ENCODE data around the gene ANGEL1. TPM values are rescaled to one million over a fixed set of nuclear protein-coding genes. Genes with fewer than 3 reads are reported as not detected.

Gene ANGEL1
- polyA plus RNA-seq, 1 donor, result 29.2 TPM

- Histone ChIP-seq H3K36me3 (ENCODE audit: control insufficient read depth, insufficient read depth, low read length) (no peaks in the 10 kb centered on the region), H3K4me1 (ENCODE audit: control insufficient read depth, insufficient read depth, low read length) (peaks cover 10% of the 10 kb centered on the region), H3K4me3 (ENCODE audit: low read length) (no peak overlapping the region), H3K9me3 (ENCODE audit: control insufficient read depth, low read depth, low read length) (no peaks in the 10 kb centered on the region), H3K27ac (ENCODE audit: low read length) (no peak overlapping the region), H3K27me3 (ENCODE audit: control insufficient read depth, insufficient read depth, low read length) (no peaks in the 10 kb centered on the region)
- DNase-seq, result no peak
- WGBS (ENCODE audit: insufficient coverage, low lambda C conversion rate), result no CpG with 5 or more reads among the region's 13 CpGs
Measured at GRCh38 chr14:76836029-76836630, 23.4 kb upstream of the ANGEL1 start.

- peak in 1 of 2 donors; percentile 67 for DNase-seq
- Histone ChIP-seq H3K4me3 (ENCODE audit: low read length) (no peak overlapping the region), H3K4me1 (ENCODE audit: control insufficient read depth, insufficient read depth, low read length) (peaks cover 10% of the 10 kb centered on the region), H3K9me3 (ENCODE audit: control insufficient read depth, low read depth, low read length) (no peaks in the 10 kb centered on the region), H3K36me3 (ENCODE audit: control insufficient read depth, insufficient read depth, low read length) (no peaks in the 10 kb centered on the region), H3K27ac (ENCODE audit: low read length) (no peak overlapping the region), H3K27me3 (ENCODE audit: control insufficient read depth, insufficient read depth, low read length) (no peaks in the 10 kb centered on the region)
- WGBS (ENCODE audit: insufficient coverage, low lambda C conversion rate), result 0% methylated on average over 2 of the region's 7 CpGs
Measured at GRCh38 chr14:76834241-76834661, 21.6 kb upstream of the ANGEL1 start.

DNA sequence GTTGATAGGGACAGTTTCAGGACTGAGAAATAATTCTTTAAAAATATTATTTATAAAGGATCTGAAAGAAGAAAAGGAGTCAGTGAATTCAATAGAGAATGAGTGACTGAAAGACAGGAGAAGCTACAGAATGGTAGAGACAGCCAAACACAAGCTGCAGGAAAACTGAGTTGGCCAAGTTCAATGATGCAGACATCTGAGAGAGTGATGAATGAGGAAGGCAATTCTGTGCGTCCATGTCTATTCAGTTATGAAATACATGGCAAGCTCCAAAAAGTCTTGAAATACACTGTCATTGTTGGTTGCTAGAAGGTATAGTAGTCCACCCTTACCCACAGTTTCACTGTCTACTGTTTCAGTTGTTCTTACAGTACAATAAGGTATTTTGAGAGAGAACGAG lies 20.3 kb upstream of the ANGEL1 start:
- WGBS (ENCODE audit: insufficient coverage, low lambda C conversion rate), result no CpG with 5 or more reads among the region's 2 CpGs
- Histone ChIP-seq H3K4me3 (ENCODE audit: low read length) (no peak overlapping the region), H3K36me3 (ENCODE audit: control insufficient read depth, insufficient read depth, low read length) (no peaks in the 10 kb centered on the region), H3K4me1 (ENCODE audit: control insufficient read depth, insufficient read depth, low read length) (peaks cover 10% of the 10 kb centered on the region), H3K27me3 (ENCODE audit: control insufficient read depth, insufficient read depth, low read length) (no peaks in the 10 kb centered on the region), H3K27ac (ENCODE audit: low read length) (no peak overlapping the region), H3K9me3 (ENCODE audit: control insufficient read depth, low read depth, low read length) (no peaks in the 10 kb centered on the region)
- DNase-seq, result no peak

DNA sequence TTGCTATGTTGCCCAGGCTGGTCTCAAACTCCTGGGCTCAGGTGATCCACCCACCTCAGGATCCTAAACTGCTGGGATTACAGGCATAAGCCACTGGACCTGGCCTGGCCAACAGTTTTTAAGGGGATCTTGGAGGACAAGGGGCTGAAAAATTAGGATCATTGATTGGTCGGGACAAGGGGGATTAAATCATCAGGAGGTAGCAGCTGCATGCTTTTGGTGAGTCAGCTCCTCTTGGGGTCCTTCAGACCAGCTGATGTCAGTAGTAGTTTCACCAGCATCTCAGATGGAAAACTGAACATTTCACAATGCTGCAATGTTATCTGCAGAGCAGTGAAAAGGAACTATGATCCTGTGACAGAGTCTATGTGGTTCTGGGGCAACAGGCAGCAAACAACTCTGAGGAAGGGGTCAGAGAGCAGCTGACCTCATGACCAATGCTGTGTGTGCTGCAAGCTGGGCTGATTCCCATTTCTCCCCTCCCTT lies 19.9 kb upstream of the ANGEL1 start:
- peaks cover 10% of the 10 kb centered on the region for H3K4me1 ChIP-seq (ENCODE audit: control insufficient read depth, insufficient read depth, low read length)
- H3K27ac ChIP-seq (ENCODE audit: low read length), result peak overlapping the region; percentile 51
- DNase-seq, result peak; percentile 72 to 83
- no CpG with 5 or more reads among the region's 1 CpG for WGBS (ENCODE audit: insufficient coverage, low lambda C conversion rate)
- H3K4me3 ChIP-seq (ENCODE audit: low read length), result no peak overlapping the region
- no peaks in the 10 kb centered on the region for H3K9me3 ChIP-seq (ENCODE audit: control insufficient read depth, low read depth, low read length)
- H3K36me3 ChIP-seq (ENCODE audit: control insufficient read depth, insufficient read depth, low read length), result no peaks in the 10 kb centered on the region
- H3K27me3 ChIP-seq (ENCODE audit: control insufficient read depth, insufficient read depth, low read length), result no peaks in the 10 kb centered on the region

DNA sequence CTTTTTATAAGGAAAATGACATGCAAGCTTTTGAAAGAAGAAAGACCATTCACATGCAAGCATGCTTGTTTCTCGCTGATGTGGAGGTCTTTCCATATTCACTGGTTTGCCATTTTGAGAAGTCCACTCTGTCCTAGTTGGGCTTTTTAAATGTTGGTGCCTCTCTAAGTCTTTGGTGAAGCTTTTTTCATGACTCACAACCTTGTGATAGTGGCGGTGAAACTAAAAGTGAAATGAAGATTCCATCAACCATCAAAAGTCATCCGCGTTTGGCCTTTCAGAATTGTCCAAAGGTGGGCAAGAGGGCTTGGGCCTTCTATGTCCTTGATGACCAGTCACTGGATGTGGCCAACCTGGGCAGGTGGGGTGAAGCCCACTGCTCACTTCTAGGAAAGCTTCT lies 17.9 kb upstream of the ANGEL1 start:
- H3K4me1 ChIP-seq (ENCODE audit: control insufficient read depth, insufficient read depth, low read length), result peaks cover 10% of the 10 kb centered on the region
- H3K9me3 ChIP-seq (ENCODE audit: control insufficient read depth, low read depth, low read length), result no peaks in the 10 kb centered on the region
- no peak overlapping the region for H3K27ac ChIP-seq (ENCODE audit: low read length)
- H3K27me3 ChIP-seq (ENCODE audit: control insufficient read depth, insufficient read depth, low read length), result no peaks in the 10 kb centered on the region
- no peak for DNase-seq
- H3K4me3 ChIP-seq (ENCODE audit: low read length), result no peak overlapping the region
- WGBS (ENCODE audit: insufficient coverage, low lambda C conversion rate), result no CpG with 5 or more reads among the region's 4 CpGs
- no peaks in the 10 kb centered on the region for H3K36me3 ChIP-seq (ENCODE audit: control insufficient read depth, insufficient read depth, low read length)

DNA sequence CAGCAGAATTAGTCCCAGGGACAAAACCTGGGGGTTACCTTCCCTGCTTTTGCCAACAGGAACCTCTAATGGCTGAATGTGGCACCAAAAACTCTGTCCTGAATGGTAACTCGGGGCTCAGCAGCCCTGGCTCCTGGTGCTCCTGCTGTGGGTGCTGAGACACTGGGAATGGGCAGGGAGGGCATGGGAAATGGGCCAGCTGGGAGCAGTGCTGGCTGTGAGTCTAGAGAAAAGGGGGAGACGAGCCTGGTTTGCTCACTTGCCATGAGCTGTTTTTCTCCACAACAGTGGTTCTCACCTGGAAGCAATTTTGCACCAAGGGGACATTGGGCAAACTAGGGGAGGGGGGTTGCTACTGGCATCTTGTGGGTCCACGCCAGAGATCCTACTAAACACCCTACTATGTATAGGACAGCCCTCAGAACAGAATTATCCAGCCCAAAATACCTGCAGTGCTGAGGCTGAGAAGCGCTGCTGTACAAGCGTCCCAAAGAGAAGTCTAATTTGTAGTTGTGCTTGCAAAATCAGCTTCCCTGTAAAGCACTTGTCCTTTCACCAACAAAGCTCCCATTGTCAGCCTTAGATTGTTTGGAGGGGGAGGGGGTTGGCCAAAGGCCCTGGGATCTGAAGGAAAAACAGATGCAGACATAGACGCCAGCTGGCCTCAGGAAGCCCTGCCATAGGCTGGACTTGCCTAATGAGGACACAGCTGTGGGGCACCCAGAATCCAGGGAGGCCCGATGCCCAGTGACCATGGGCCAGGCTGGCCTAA lies 17.2 kb upstream of the ANGEL1 start:
- no peaks in the 10 kb centered on the region for H3K9me3 ChIP-seq (ENCODE audit: control insufficient read depth, low read depth, low read length)
- no peaks in the 10 kb centered on the region for H3K36me3 ChIP-seq (ENCODE audit: control insufficient read depth, insufficient read depth, low read length)
- no peaks in the 10 kb centered on the region for H3K27me3 ChIP-seq (ENCODE audit: control insufficient read depth, insufficient read depth, low read length)
- DNase-seq, result peak; percentile 20 to 55
- peaks cover 8% of the 10 kb centered on the region for H3K4me1 ChIP-seq (ENCODE audit: control insufficient read depth, insufficient read depth, low read length)
- no CpG with 5 or more reads among the region's 7 CpGs for WGBS (ENCODE audit: insufficient coverage, low lambda C conversion rate)
- no peak overlapping the region for H3K4me3 ChIP-seq (ENCODE audit: low read length)
- peak overlapping the region; percentile 12 for H3K27ac ChIP-seq (ENCODE audit: low read length)

DNA sequence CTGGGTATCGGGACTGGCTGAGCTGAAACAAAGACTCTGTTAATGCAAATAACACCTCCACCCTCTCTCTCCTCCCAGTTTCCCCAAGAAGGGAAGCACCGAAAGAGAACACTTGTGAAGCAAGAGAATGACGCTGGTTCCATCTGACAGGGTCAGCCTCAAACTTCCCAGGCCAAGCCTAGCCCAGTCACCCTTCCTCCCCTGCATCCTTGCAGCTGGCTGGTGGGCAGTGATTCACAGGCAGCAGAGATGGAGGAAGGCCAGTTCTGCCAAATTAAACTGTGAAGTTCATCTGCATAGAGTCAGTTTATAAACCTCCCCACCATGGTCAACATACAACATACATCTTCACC lies 16.3 kb upstream of the ANGEL1 start:
- H3K4me3 ChIP-seq (ENCODE audit: low read length), result no peak overlapping the region
- no peak for DNase-seq
- WGBS (ENCODE audit: insufficient coverage, low lambda C conversion rate), result no CpG with 5 or more reads among the region's 3 CpGs
- peaks cover 3% of the 10 kb centered on the region for H3K4me1 ChIP-seq (ENCODE audit: control insufficient read depth, insufficient read depth, low read length)
- no peak overlapping the region for H3K27ac ChIP-seq (ENCODE audit: low read length)
- H3K9me3 ChIP-seq (ENCODE audit: control insufficient read depth, low read depth, low read length), result no peaks in the 10 kb centered on the region
- H3K27me3 ChIP-seq (ENCODE audit: control insufficient read depth, insufficient read depth, low read length), result no peaks in the 10 kb centered on the region
- no peaks in the 10 kb centered on the region for H3K36me3 ChIP-seq (ENCODE audit: control insufficient read depth, insufficient read depth, low read length)

GRCh38 chr14:76828339-76829012 lies 15.8 kb upstream of the ANGEL1 start:
- H3K9me3 ChIP-seq (ENCODE audit: control insufficient read depth, low read depth, low read length), result no peaks in the 10 kb centered on the region
- peaks cover 3% of the 10 kb centered on the region for H3K4me1 ChIP-seq (ENCODE audit: control insufficient read depth, insufficient read depth, low read length)
- H3K4me3 ChIP-seq (ENCODE audit: low read length), result no peak overlapping the region
- no peak for DNase-seq
- H3K27me3 ChIP-seq (ENCODE audit: control insufficient read depth, insufficient read depth, low read length), result no peaks in the 10 kb centered on the region
- WGBS (ENCODE audit: insufficient coverage, low lambda C conversion rate), result 100% methylated on average over 1 of the region's 17 CpGs
- H3K36me3 ChIP-seq (ENCODE audit: control insufficient read depth, insufficient read depth, low read length), result no peaks in the 10 kb centered on the region
- no peak overlapping the region for H3K27ac ChIP-seq (ENCODE audit: low read length)

DNA sequence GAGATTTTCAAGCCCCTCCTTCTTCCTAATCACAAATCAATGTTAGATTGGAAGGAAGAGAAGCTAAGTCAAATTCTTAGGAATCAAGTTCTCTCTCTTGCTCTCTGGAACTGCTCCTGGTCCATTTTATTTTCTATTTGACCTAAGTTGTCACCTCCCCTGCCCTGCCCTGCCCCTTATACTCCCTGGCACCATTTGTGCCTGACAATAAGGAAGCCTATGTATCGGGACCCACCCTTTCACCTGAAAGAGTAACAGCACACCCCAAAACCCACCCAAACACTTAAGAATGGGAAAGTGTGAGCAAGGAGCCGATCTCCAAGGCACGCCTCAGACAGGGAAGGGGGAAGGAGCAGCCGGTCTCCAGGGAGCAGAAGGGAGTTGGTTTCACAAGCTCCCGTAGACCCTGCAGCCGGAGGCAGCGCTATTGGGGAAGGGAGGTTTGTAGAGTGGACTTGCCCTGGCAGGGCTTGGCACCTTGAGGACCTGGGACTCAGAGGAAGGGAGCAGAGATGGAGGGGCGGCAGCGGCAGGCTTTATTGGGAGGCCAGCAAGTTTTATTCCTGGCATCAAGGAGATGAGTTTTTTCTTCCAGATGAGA lies 15.1 kb upstream of the ANGEL1 start:
- H3K27me3 ChIP-seq (ENCODE audit: control insufficient read depth, insufficient read depth, low read length), result no peaks in the 10 kb centered on the region
- no peak overlapping the region for H3K27ac ChIP-seq (ENCODE audit: low read length)
- peaks cover 3% of the 10 kb centered on the region for H3K4me1 ChIP-seq (ENCODE audit: control insufficient read depth, insufficient read depth, low read length)
- no peak overlapping the region for H3K4me3 ChIP-seq (ENCODE audit: low read length)
- H3K36me3 ChIP-seq (ENCODE audit: control insufficient read depth, insufficient read depth, low read length), result no peaks in the 10 kb centered on the region
- H3K9me3 ChIP-seq (ENCODE audit: control insufficient read depth, low read depth, low read length), result no peaks in the 10 kb centered on the region
- DNase-seq, result no peak
- 71% methylated on average over 1 of the region's 9 CpGs for WGBS (ENCODE audit: insufficient coverage, low lambda C conversion rate)

DNA sequence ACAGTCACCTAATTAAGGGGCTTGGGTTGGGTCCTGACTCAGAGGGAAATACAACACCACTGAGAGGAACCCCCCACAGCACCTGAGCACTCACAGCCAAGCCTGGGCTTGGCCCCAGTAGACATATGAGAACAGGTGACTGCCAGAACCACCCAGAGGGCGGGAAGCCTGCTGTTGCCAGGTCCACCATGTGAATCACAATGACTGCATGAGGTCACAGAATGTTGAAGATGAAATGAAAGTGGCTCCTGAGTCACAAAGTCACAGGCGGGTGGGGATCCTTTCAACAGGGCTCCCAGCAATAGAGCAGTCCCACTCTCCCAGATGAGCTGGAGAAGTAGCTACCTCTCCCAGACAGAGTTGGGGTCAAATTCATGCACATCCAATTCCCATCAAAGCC lies 13.4 kb upstream of the ANGEL1 start, which contains the start of gene LRRC74A:
TSS of gene LRRC74A (plus strand) at position 287 of the 400 bp plus-strand sequence. CDS start 290 bp downstream, outside the sequence.
- no CpG with 5 or more reads among the region's 2 CpGs for WGBS (ENCODE audit: insufficient coverage, low lambda C conversion rate)
- Histone ChIP-seq H3K27ac (ENCODE audit: low read length) (no peak within 1 kb of the TSS), H3K4me1 (ENCODE audit: control insufficient read depth, insufficient read depth, low read length) (no peaks in the 10 kb centered on the region), H3K9me3 (ENCODE audit: control insufficient read depth, low read depth, low read length) (no peaks in the 10 kb centered on the region), H3K36me3 (ENCODE audit: control insufficient read depth, insufficient read depth, low read length) (no peaks in the 10 kb centered on the region), H3K4me3 (ENCODE audit: low read length) (no peak within 1 kb of the TSS), H3K27me3 (ENCODE audit: control insufficient read depth, insufficient read depth, low read length) (no peaks in the 10 kb centered on the region)
- DNase-seq, result no peak

Measured in large intestine (tissue), 3 donors.